Vagina (tissue), 2 donors: ENCODE measurements around the gene DIP2B.

Experiments
- CTCF ChIP-seq, 3 experiments: fragments of 450-650 bp in 2 of 3; fragments of 200-600 bp in 1 of 3; sonication (generic) in 1 of 3; IDR thresholded peaks; one replicate each; pipeline ENCODE4 v1.5.1; 2017 to 2019; ENCODE audit warnings: antibody characterized with exemption in 3 of 3, mild to moderate bottlenecking in 2 of 3, moderate library complexity in 2 of 3
- POLR2A ChIP-seq, 2 donors: fragments of 450-650 bp; IDR thresholded peaks; one replicate each; pipeline ENCODE4 v1.6.1; 2017; ENCODE audit warnings: antibody characterized with exemption in 2 of 2, mild to moderate bottlenecking in 2 of 2, moderate library complexity in 2 of 2
- POLR2AphosphoS5 ChIP-seq, 2 donors: sonication (generic); formaldehyde crosslinking; IDR thresholded peaks; one replicate each; pipeline ENCODE4 v1.9.0; 2017; ENCODE audit warnings: antibody characterized with exemption in 2 of 2, mild to moderate bottlenecking in 2 of 2, low read depth in 1 of 2; ENCODE audit not compliant: insufficient read depth in 1 of 2

GRCh38 chr12:50604640-50604920 lies 99.8 kb downstream of the DIP2B start:
- no peak for TF ChIP-seq POLR2A (IDR thresholded peaks at IDR 0.05)
- no peak for TF ChIP-seq POLR2AphosphoS5 (IDR thresholded peaks at IDR 0.05; ENCODE audit: insufficient read depth in 1 of 2, low read depth in 1 of 2)
- TF ChIP-seq CTCF (IDR thresholded peaks at IDR 0.05) = no peak
